GM18868 (cell line): Measurements from ENCODE around the gene PIK3R3.

Source experiments
- ATAC-seq: cut with Tn5 transposase; IDR thresholded peaks from one replicate; pipeline ENCODE4 v1.9.1; 2021; ENCODE audit warnings: mild to moderate bottlenecking, moderate library complexity; ENCODE audit not compliant: unreplicated experiment

Gene PIK3R3

GRCh38 chr1:46132529-46133180, at the start of gene PIK3R3:
PIK3R3 (minus strand) TSS chr1:46132629; CDS start chr1:46131952, 677 bp downstream.
- ATAC-seq, result peak; percentile 86

GRCh38 chr1:46181343-46182260, 49.2 kb upstream of the PIK3R3 start:
- no peak for ATAC-seq

GRCh38 chr1:46180082-46180616, 47.7 kb upstream of the PIK3R3 start:
- ATAC-seq, result no peak

DNA sequence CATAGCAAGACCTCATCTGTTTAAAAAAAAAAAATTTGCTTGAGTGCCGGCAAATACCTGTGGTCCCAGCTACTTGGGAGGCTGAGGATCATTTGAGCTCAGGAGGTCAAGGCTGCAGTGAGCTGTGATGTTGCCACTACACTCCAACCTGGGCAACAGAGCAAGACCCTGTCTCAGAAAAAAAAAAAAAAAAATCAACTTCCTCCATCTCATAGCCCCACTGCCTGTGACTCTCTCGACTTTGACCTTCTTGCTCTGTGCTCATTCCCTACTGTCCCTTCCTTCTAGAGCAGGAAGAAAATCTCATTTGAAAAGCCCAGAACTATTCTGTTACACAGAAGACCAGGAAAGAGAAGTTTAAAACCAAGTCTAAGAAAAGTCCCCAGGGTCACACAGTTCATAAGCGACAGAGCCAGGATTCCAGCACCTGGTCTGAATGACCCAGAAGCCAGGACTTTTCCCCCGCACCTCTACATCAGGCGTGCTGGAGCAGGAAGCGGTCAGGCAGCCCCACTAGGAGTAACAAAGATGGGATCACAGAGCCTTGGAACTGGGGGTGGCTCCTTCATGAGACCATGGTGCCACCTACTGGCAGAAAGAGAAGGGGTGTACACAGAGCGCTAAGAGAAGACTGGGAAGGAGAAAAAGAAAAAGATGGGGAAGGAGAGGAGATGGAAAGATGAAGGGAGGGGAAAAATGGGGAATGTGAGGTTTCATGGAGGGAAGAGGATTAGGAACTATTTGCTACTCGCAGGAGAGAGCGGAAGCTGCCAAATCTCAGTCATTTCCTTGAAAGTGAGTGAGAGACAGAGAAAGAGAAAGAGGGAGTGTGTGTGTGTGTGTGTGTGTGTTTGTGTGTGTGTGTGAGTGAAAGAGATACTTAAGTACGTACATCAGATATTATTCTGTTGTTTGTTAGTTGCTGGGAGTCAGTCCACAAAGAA, 47.0 kb upstream of the PIK3R3 start:
- ATAC-seq, result peak; percentile 39

DNA sequence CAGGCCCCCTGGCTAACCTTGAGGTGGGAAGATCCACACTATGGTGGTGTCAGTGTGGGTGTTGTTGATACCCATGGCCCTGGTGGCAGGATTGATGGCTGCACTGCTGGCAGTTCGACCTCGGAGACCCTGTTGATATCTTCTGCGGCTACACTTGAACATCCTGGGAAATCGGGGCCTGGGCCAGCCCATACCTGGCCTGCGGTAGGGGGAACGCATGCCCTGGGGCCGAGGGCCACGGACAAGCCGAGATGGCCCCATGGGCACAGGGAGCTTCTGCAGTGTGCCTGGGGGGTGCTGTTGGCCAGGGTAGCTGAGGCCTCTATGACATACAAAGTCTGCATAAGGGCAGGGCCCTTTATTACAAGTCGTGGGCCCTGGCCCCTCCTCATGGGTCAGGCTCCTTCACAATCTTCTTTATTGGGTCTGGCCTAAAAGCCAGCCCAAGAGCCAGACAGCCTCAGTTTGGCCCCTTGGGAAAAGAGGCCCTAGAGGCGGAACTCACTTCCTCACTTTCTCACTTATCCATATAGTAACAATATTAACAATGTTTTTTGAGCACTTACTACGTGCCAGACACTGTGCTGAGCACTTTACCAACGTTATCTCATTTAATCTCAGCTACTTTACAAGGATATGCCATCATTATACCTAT, 43.9 kb upstream of the PIK3R3 start, which contains the start of gene P3R3URF:
TSS of gene P3R3URF (minus strand) at position 278 of the 655 bp plus-strand sequence. CDS start at position 261, 17 bp downstream.
- no peak for ATAC-seq

GRCh38 chr1:46175243-46175642, 42.8 kb upstream of the PIK3R3 start:
- ATAC-seq, result peak; percentile 41

DNA sequence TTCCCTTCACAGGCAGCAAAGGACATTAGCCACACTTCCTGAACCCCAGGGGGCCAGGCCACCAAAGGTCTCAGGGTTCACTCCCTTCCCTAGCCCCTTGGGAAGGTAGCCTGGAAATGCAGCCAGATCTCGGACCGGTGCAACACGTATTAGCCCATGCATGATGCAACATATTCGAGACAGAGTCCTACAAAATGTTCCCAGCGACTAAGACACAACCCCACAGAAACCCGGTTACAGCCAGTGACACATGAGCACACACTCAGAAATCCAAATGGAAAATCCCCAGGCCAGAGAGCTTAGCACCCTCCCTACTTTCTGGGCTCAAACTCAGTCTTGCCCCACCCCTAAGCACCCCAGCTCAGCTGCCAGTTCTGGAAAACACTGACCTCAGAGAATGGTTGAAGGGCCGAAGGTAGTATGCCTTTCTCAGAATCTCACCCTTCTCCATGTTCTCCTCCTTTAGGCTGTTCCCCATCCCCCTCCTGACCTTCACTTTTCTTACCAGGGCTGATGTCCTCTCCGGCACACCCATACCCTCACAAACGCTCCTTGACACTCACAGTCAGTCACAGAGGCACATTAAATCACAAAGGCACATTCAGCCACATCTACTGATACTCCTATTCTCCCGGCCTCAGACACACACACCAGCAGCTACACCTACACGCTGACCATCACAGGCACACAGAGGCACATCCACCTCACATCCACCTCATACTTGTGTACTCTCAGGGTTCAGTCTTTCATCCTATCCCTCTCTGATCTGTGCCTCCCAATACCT, 42.2 kb upstream of the PIK3R3 start, which contains the start of gene TSPAN1:
TSS of gene TSPAN1 (plus strand) at position 640 of the 784 bp plus-strand sequence. CDS start 6,021 bp downstream, outside the sequence.
- no peak for ATAC-seq

DNA sequence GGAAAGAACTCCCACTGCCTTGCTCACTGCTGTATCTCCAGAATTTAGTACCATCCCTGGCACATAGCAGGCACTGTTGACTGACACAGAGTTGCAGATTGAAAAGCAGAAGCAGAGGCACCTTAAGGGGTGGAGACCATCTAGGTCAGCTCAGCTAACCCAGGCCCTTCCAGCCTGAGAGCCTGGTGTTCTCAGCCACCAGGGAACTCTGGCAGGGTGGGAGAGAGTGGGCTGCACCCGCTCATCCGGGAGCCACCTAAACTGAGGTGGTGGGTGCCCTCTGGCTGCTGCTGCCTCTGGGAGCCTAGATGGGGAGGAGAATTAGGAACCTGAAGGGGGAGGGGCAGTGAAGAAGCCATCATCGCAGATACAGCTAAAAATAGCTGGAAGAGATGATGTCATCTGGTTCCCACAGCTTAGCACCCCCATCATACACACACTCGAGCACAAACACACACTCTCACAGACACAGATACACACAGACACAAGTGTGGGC, 41.0 kb upstream of the PIK3R3 start:
- no peak for ATAC-seq

- no peak for ATAC-seq
Measured at GRCh38 chr1:46172321-46172720, 39.9 kb upstream of the PIK3R3 start.

GRCh38 chr1:46171871-46172270, 39.4 kb upstream of the PIK3R3 start:
- ATAC-seq, result no peak

- ATAC-seq, result no peak
Measured at GRCh38 chr1:46171351-46171750, 38.9 kb upstream of the PIK3R3 start.

GRCh38 chr1:46169811-46170454, 37.5 kb upstream of the PIK3R3 start:
- ATAC-seq, result no peak

GRCh38 chr1:46168477-46168876, 36.0 kb upstream of the PIK3R3 start:
- no peak for ATAC-seq

GRCh38 chr1:46166521-46167462, 34.4 kb upstream of the PIK3R3 start:
- no peak for ATAC-seq

DNA sequence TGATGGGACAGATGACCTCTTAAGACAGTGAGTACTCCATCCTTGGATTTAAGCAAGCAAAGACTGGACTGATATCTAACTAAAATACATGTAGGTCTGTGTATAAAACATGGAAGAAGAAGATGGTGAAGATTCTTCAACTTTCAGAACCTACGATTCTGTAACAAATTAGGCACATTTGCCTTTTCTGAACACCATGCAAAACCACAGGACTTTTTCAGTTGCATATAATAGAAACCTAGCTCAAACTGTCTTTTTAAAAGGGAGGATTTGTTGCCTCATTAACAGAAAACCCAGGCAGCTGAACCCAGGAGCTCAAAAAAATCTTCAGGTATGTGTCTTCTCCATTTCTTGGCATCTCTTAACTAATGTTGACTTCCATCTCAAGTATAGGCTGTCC, 27.8 kb upstream of the PIK3R3 start:
- no peak for ATAC-seq

GRCh38 chr1:46159516-46159915, 27.1 kb upstream of the PIK3R3 start:
- no peak for ATAC-seq
